Measurements from ENCODE around the gene PTTG1IP. TPM values are rescaled to one million over a fixed set of nuclear protein-coding genes. Genes with fewer than 3 reads are reported as not detected.

Gene PTTG1IP
- total and polyA plus RNA-seq, 10 of the 15 experiments (the other 5 are each of a cell fraction or from before 2014, with no cell fraction given) = 2.4 to 56.4 (median 44.4) TPM

GRCh38 chr21:44801468-44802395, 71.8 kb downstream of the PTTG1IP start, which contains the start of gene UBE2G2:
TSS of gene UBE2G2 (minus strand) at chr21:44801820. CDS start at chr21:44801748, 72 bp downstream.
- ChIA-PET RAD21 (ENCODE audit: unreplicated experiment) (interaction anchor here (1.1 to 4.0 kb wide), 12 partner anchors 8 to 335 kb away, joined by 3 to 35 read pairs (median 7); partner anchors contain the start of genes PTTG1IP and SLX9), CTCF (interaction anchor here (0.7 to 5.0 kb wide), 22 partner anchors 8 to 336 kb away, joined by 3 to 67 read pairs (median 6); partner anchors contain the start of genes PTTG1IP, SLX9 and SUMO3), POLR2A (interaction anchor here (0.8 to 2.8 kb wide), 6 partner anchors 10 to 130 kb away, joined by 3 to 15 read pairs (median 6); partner anchors contain the start of genes PTTG1IP and SUMO3), SMC1A (ENCODE audit: uncharacterized antibody, unreplicated experiment) (interaction anchor here (0.8 to 4.8 kb wide), 13 partner anchors 14 to 329 kb away, joined by 3 to 33 read pairs (median 4); partner anchors contain the start of gene PTTG1IP)
- intact Hi-C loops (cut with micrococcal nuclease; ENCODE audit: unreplicated experiment) (loop anchor here (5.0 to 10.0 kb wide), 3 partner anchors 71 to 333 kb away; partner anchors contain the start of gene PTTG1IP), in situ Hi-C loops (cut with MboI) (no loop called here)
- WGBS (ENCODE audit: insufficient coverage, insufficient replicate concordance, low lambda C conversion rate, missing lambda C conversion rate) = 1% methylated on average over 52 of the region's 97 CpGs
- peak within 1 kb of the TSS; percentile 89 for H2AFZ ChIP-seq (ENCODE audit: control insufficient read depth, low read depth, low read length)
- no peaks in the 10 kb centered on the region for H4K20me1 ChIP-seq (ENCODE audit: control insufficient read depth, insufficient read depth)
- no peak for DNase-seq (ENCODE audit: low read depth, low spot score)
- BruUV-seq (replicated peaks) = TSS peak; percentile 87
- peak within 1 kb of the TSS; percentile 89 for H3K9ac ChIP-seq (ENCODE audit: control insufficient read depth, insufficient read depth, low read length)
- H3K4me2 ChIP-seq (ENCODE audit: control insufficient read depth, insufficient read depth) = peak within 1 kb of the TSS; percentile 85
- H3K4me3 ChIP-seq = peak within 1 kb of the TSS; percentile 72
- H3K4me1 ChIP-seq (ENCODE audit: control insufficient read depth, insufficient read depth, low read length) = peaks cover 12% of the 10 kb centered on the region
- ATAC-seq = peak; percentile 96
- H3K27ac ChIP-seq (ENCODE audit: control insufficient read depth, insufficient read depth) = peak within 1 kb of the TSS; percentile 71
- peaks cover 55% of the 10 kb centered on the region for H3K79me2 ChIP-seq (ENCODE audit: control insufficient read depth, insufficient read depth, low read length)
- H3K27me3 ChIP-seq (replicated peaks in 1 of 2; ENCODE audit: control insufficient read depth in 2 of 2, insufficient read depth in 2 of 2, low read length in 1 of 2) = no peaks in the 10 kb centered on the region
- H3K9me3 ChIP-seq (replicated peaks; ENCODE audit: control insufficient read depth, insufficient read depth, low read length) = no peaks in the 10 kb centered on the region
- FAIRE-seq = peak; percentile 54
- H3K36me3 ChIP-seq (ENCODE audit: control insufficient read depth in 2 of 2, insufficient read depth in 2 of 2, low read length in 1 of 2) = peaks cover under 1 to 9% of the 10 kb centered on the region in 2 experiments
- TF ChIP-seq ESRRA (IDR thresholded peaks at IDR 0.05; ENCODE audit: low read length) (no peak), ATF7 (IDR thresholded peaks at IDR 0.05; ENCODE audit: low read depth) (no peak), RELB (IDR thresholded peaks at IDR 0.05; ENCODE audit: low read depth) (no peak; the same call in 1 of the 2 replicates), ZNF207 (IDR thresholded peaks at IDR 0.05; ENCODE audit: borderline replicate concordance) (peak; percentile 54; the same call in 1 of the 2 replicates), SUPT20H (IDR thresholded peaks at IDR 0.05; ENCODE audit: borderline replicate concordance, control insufficient read depth, low read depth, low read length) (no peak), SREBF2 (IDR thresholded peaks at IDR 0.05; ENCODE audit: low read length) (peak; percentile 50; the same call in 1 of the 2 replicates), SIN3A (IDR thresholded peaks at IDR 0.05; ENCODE audit: low read depth, low read length) (peak; percentile 86), NRF1 (conservative IDR thresholded peaks at IDR 0.05; ENCODE audit: low read depth, low read length) (peak; percentile 39), MEF2B (IDR thresholded peaks at IDR 0.05; ENCODE audit: partially characterized antibody, poor library complexity, severe bottlenecking) (no peak), RELA (IDR thresholded peaks at IDR 0.05; ENCODE audit: borderline replicate concordance, partially characterized antibody) (peak; percentile 59), CEBPZ (IDR thresholded peaks at IDR 0.05; ENCODE audit: low read depth, low read length) (no peak), PRDM15 (CRISPR knock-in tag; IDR thresholded peaks at IDR 0.05) (no peak)
